ENCODE results near the gene MMS19.
A peak's percentile ranks its signal among the peaks of the same experiment; 100 is the strongest.

MMS19 gene

GRCh38 chr10:97499561-97500296 lies 1.5 kb upstream of the MMS19 start:
- whole genome bisulfite sequencing, 2 experiments (ENCODE audit: insufficient coverage in 2 of 2): 2% methylated on average over 39 to 40 of the region's 41 CpGs
- Histone ChIP-seq H3K4me1 (ENCODE audit: control insufficient read depth, insufficient read depth, low read length, poor library complexity, severe bottlenecking) (peaks cover 19% of the 10 kb centered on the region), H3K4me3 (ENCODE audit: extremely low read depth, insufficient read depth, low read length, poor library complexity, severe bottlenecking) (peak overlapping the region; percentile 94), H3K9me3 (ENCODE audit: control insufficient read depth, low read length) (no peaks in the 10 kb centered on the region), H3K27ac (ENCODE audit: low read depth, low read length, severe bottlenecking) (no peak overlapping the region), H3K36me3 (ENCODE audit: control insufficient read depth, insufficient read depth, low read length) (peaks cover 10% of the 10 kb centered on the region)

DNA sequence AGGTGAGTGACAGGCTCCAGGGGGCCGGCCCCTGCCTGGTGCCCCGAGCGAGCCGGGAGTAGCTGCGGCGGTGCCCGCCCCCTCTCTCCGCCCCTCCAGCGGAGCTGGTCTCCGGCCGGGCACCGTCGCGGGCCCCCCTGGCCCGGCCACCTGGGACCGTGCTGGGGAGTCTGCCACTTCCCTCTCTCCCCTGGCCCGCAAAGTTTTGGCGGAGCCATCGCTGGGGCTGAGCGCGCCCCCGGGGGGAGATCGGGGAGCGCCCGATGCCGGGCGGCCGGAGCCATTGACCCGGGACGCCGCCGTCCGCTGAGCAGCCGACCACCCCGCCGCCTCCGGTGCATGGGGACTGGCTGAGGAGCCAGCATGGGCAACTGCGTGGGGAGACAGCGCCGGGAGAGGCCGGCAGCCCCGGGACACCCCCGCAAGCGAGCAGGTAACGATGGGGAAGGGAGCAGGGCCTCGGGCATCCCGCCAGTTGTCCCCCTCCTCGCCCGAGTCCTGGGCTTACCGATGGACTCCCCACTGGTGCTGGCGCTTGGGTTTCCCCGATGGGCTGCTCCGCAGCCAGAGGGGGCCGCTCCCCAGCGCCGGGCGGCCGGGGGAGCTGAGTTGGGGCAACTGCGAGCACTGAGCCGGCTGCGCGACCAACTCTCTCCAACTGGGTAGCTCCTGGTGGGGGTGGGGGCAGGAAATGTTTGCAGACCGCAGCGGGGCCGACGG lies 779 bp upstream of the MMS19 start, which contains the start of gene UBTD1:
Gene UBTD1 (plus strand): TSS at position 84 of the 720 bp plus-strand sequence. CDS start 280 bp downstream, at position 364.
- no peaks in the 10 kb centered on the region for H3K9me3 ChIP-seq (ENCODE audit: control insufficient read depth, low read length)
- WGBS, 2 experiments (ENCODE audit: insufficient coverage in 2 of 2): 0% methylated on average over 37 to 50 of the region's 66 CpGs
- peak within 1 kb of the TSS; percentile 94 for H3K4me3 ChIP-seq (ENCODE audit: extremely low read depth, insufficient read depth, low read length, poor library complexity, severe bottlenecking)
- H3K27ac ChIP-seq (ENCODE audit: low read depth, low read length, severe bottlenecking): peak within 1 kb of the TSS; percentile 92
- peaks cover 11% of the 10 kb centered on the region for H3K36me3 ChIP-seq (ENCODE audit: control insufficient read depth, insufficient read depth, low read length)
- H3K4me1 ChIP-seq (ENCODE audit: control insufficient read depth, insufficient read depth, low read length, poor library complexity, severe bottlenecking): peaks cover 26% of the 10 kb centered on the region

DNA sequence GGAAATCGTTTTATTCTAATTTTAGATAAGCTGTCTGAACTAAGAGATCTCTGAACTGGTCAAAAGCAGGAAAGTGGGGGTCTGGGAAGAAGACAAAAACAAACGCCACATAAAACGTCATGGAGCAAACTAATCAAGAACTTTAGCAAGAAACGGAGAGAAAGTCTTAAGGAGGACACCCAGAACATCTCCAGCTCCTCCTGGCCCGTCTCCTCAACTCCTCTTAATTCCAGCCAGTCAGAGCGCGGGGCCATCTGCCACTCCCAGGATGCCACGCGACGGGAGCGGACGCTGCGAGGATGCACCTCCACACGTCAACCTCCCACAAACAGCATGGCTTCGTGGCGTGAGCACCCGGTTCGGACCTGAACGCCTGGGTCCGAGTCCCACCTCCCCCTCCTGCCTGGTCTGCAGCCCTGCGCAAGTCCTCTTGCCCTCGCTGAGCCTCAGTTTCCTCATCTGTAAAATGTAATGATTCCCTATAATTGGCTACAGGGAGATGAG lies 598 bp downstream of the MMS19 start:
- Histone ChIP-seq H3K36me3 (ENCODE audit: control insufficient read depth, insufficient read depth, low read length) (peaks cover 15% of the 10 kb centered on the region), H3K9me3 (ENCODE audit: control insufficient read depth, low read length) (no peaks in the 10 kb centered on the region), H3K4me3 (ENCODE audit: extremely low read depth, insufficient read depth, low read length, poor library complexity, severe bottlenecking) (peak overlapping the region; percentile 94), H3K4me1 (ENCODE audit: control insufficient read depth, insufficient read depth, low read length, poor library complexity, severe bottlenecking) (peaks cover 27% of the 10 kb centered on the region), H3K27ac (ENCODE audit: low read depth, low read length, severe bottlenecking) (peak overlapping the region; percentile 92)
- 0 to 1% methylated on average over 18 to 20 of the region's 22 CpGs for WGBS, 2 experiments (ENCODE audit: insufficient coverage in 2 of 2)

DNA sequence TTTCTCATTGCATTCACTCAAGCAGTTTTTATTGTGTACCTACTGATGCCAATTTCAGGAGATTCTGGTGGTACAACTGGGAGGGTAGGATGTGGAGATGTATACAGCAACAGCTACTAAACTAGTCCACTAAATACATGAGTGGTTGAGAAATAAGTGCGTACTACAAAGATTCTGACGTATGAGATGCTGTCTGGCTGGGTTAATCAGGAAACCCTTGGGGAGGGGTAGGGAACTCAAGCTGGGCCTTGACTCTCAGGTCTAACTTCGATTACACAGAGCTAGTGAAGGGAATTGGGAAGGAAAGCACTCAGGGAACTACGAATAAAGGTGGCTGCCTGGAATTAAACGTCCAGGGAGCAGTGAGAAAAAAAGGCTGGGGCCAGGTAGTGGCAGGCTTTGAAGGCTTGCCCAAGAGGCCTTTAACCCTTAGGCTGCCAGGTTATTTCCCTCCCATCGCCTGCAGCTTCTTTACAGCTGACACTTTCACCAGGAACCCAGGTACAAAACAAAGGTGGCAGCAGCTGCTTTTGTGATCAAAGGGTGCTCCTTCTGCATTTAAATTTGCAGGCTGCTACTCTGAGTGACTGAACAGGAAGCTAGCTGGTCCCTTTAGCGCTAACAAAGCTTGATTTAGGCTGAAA lies 3.2 kb downstream of the MMS19 start:
- Histone ChIP-seq H3K9me3 (ENCODE audit: control insufficient read depth, low read length) (no peaks in the 10 kb centered on the region), H3K4me3 (ENCODE audit: extremely low read depth, insufficient read depth, low read length, poor library complexity, severe bottlenecking) (no peak overlapping the region), H3K4me1 (ENCODE audit: control insufficient read depth, insufficient read depth, low read length, poor library complexity, severe bottlenecking) (peaks cover 24% of the 10 kb centered on the region), H3K27ac (ENCODE audit: low read depth, low read length, severe bottlenecking) (peak overlapping the region; percentile 19), H3K36me3 (ENCODE audit: control insufficient read depth, insufficient read depth, low read length) (peaks cover 24% of the 10 kb centered on the region)
- WGBS, 2 experiments (ENCODE audit: insufficient coverage in 2 of 2): 41 to 58% methylated on average over 3 to 5 of the region's 7 CpGs

- WGBS, 2 experiments (ENCODE audit: insufficient coverage in 2 of 2): 80% methylated on average over 1 of the region's 2 CpGs; no CpG with 5 or more reads in 1 of the 2 experiments
- no peaks in the 10 kb centered on the region for H3K9me3 ChIP-seq (ENCODE audit: control insufficient read depth, low read length)
- H3K36me3 ChIP-seq (ENCODE audit: control insufficient read depth, insufficient read depth, low read length): peaks cover 29% of the 10 kb centered on the region
- no peak overlapping the region for H3K4me3 ChIP-seq (ENCODE audit: extremely low read depth, insufficient read depth, low read length, poor library complexity, severe bottlenecking)
- no peak overlapping the region for H3K27ac ChIP-seq (ENCODE audit: low read depth, low read length, severe bottlenecking)
- peaks cover 22% of the 10 kb centered on the region for H3K4me1 ChIP-seq (ENCODE audit: control insufficient read depth, insufficient read depth, low read length, poor library complexity, severe bottlenecking)
Observed at GRCh38 chr10:97494151-97494550, 4.1 kb downstream of the MMS19 start.

DNA sequence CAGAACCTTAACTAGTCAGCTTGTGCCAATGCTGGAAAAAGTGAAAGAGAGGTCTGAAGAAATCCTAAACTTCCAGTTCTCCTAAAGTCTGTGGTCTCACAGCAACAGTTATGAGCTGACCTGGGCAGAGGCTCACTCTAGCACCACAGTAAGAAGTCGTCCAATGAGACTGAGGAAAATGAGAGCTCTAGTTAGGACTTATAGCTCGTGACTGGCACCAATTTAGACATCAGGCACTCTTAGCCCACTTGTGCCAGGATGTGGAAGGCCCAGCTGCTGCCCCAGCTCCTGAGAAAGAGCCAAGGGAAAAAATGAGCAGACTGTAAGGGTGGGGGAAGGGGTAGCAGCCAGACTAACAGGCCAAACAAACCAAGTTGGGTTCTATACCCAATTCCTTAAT lies 7.6 kb downstream of the MMS19 start:
- Histone ChIP-seq H3K36me3 (ENCODE audit: control insufficient read depth, insufficient read depth, low read length) (peaks cover 51% of the 10 kb centered on the region), H3K4me3 (ENCODE audit: extremely low read depth, insufficient read depth, low read length, poor library complexity, severe bottlenecking) (no peak overlapping the region), H3K27ac (ENCODE audit: low read depth, low read length, severe bottlenecking) (no peak overlapping the region), H3K4me1 (ENCODE audit: control insufficient read depth, insufficient read depth, low read length, poor library complexity, severe bottlenecking) (peaks cover 17% of the 10 kb centered on the region), H3K9me3 (ENCODE audit: control insufficient read depth, low read length) (no peaks in the 10 kb centered on the region)
- 100% methylated on average over 2 of the region's 2 CpGs for WGBS, 2 experiments (ENCODE audit: insufficient coverage in 2 of 2)

GRCh38 chr10:97485647-97486281 lies 12.5 kb downstream of the MMS19 start:
- Histone ChIP-seq H3K27ac (ENCODE audit: low read depth, low read length, severe bottlenecking) (no peak overlapping the region), H3K4me1 (ENCODE audit: control insufficient read depth, insufficient read depth, low read length, poor library complexity, severe bottlenecking) (peaks cover 2% of the 10 kb centered on the region), H3K9me3 (ENCODE audit: control insufficient read depth, low read length) (no peaks in the 10 kb centered on the region), H3K4me3 (ENCODE audit: extremely low read depth, insufficient read depth, low read length, poor library complexity, severe bottlenecking) (no peak overlapping the region), H3K36me3 (ENCODE audit: control insufficient read depth, insufficient read depth, low read length) (peaks cover 62% of the 10 kb centered on the region)
- WGBS, 2 experiments (ENCODE audit: insufficient coverage in 2 of 2): 85 to 97% methylated on average over 2 to 3 of the region's 4 CpGs

GRCh38 chr10:97483921-97484320 lies 14.3 kb downstream of the MMS19 start:
- peaks cover 3% of the 10 kb centered on the region for H3K4me1 ChIP-seq (ENCODE audit: control insufficient read depth, insufficient read depth, low read length, poor library complexity, severe bottlenecking)
- peaks cover 66% of the 10 kb centered on the region for H3K36me3 ChIP-seq (ENCODE audit: control insufficient read depth, insufficient read depth, low read length)
- H3K4me3 ChIP-seq (ENCODE audit: extremely low read depth, insufficient read depth, low read length, poor library complexity, severe bottlenecking): no peak overlapping the region
- no peaks in the 10 kb centered on the region for H3K9me3 ChIP-seq (ENCODE audit: control insufficient read depth, low read length)
- 80 to 100% methylated on average over 1 of the region's 1 CpG for WGBS, 2 experiments (ENCODE audit: insufficient coverage in 2 of 2)
- no peak overlapping the region for H3K27ac ChIP-seq (ENCODE audit: low read depth, low read length, severe bottlenecking)

DNA sequence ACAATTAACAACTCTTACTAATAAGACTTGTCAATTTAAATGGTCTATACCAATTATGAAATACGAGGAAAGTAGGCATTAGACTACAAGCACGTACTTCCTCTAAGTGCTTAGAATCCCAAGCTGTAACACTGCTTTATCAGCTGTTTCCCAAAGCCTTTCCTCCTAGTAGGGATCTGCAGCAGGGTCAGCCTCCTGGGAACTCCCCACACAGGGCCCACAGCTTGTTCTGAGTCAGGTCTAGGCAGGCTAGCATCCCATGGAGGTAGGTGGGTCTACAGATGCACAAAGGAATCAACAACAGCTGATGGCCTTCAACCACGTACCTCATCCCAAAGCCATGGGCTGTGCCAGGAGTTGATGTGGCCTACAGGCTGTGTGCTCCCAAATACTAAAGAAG lies 14.7 kb downstream of the MMS19 start:
- Histone ChIP-seq H3K36me3 (ENCODE audit: control insufficient read depth, insufficient read depth, low read length) (peaks cover 67% of the 10 kb centered on the region), H3K9me3 (ENCODE audit: control insufficient read depth, low read length) (no peaks in the 10 kb centered on the region), H3K4me1 (ENCODE audit: control insufficient read depth, insufficient read depth, low read length, poor library complexity, severe bottlenecking) (peaks cover 3% of the 10 kb centered on the region), H3K4me3 (ENCODE audit: extremely low read depth, insufficient read depth, low read length, poor library complexity, severe bottlenecking) (no peak overlapping the region), H3K27ac (ENCODE audit: low read depth, low read length, severe bottlenecking) (no peak overlapping the region)
- WGBS, 2 experiments (ENCODE audit: insufficient coverage in 2 of 2): 90 to 100% methylated on average over 2 of the region's 3 CpGs

DNA sequence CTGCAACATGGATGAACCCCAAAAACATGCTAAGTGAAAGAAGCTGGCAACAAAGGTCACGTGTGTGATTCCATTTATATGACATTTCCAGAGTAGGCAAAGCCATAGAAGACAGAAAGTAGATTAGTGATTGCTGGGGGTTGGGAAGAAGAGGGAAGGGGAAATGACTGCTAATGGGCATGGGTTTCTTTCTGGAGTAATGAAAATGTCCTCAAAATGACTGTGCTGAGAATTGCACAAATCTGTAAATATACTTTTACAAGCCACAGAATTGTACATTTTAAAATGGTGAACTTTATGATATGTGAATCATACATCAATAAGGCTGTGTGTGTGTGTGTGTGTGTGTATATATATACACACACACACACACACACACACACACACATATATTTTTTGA lies 15.8 kb downstream of the MMS19 start:
- peaks cover 69% of the 10 kb centered on the region for H3K36me3 ChIP-seq (ENCODE audit: control insufficient read depth, insufficient read depth, low read length)
- H3K4me3 ChIP-seq (ENCODE audit: extremely low read depth, insufficient read depth, low read length, poor library complexity, severe bottlenecking): no peak overlapping the region
- peaks cover 3% of the 10 kb centered on the region for H3K4me1 ChIP-seq (ENCODE audit: control insufficient read depth, insufficient read depth, low read length, poor library complexity, severe bottlenecking)
- no peak overlapping the region for H3K27ac ChIP-seq (ENCODE audit: low read depth, low read length, severe bottlenecking)
- H3K9me3 ChIP-seq (ENCODE audit: control insufficient read depth, low read length): no peaks in the 10 kb centered on the region
- 93 to 100% methylated on average over 1 of the region's 1 CpG for WGBS, 2 experiments (ENCODE audit: insufficient coverage in 2 of 2)
